Measurements from ENCODE around the gene CCR6.
"Not testable (repeated sequence)": the region's sequence is repeated elsewhere in the genome, so short reads cannot be mapped to it uniquely, and the experiment has no call there.

GRCh38 chr6:167178896-167179655, 56.2 kb downstream of the CCR6 start:
- TF ChIP-seq, protein P1, sequence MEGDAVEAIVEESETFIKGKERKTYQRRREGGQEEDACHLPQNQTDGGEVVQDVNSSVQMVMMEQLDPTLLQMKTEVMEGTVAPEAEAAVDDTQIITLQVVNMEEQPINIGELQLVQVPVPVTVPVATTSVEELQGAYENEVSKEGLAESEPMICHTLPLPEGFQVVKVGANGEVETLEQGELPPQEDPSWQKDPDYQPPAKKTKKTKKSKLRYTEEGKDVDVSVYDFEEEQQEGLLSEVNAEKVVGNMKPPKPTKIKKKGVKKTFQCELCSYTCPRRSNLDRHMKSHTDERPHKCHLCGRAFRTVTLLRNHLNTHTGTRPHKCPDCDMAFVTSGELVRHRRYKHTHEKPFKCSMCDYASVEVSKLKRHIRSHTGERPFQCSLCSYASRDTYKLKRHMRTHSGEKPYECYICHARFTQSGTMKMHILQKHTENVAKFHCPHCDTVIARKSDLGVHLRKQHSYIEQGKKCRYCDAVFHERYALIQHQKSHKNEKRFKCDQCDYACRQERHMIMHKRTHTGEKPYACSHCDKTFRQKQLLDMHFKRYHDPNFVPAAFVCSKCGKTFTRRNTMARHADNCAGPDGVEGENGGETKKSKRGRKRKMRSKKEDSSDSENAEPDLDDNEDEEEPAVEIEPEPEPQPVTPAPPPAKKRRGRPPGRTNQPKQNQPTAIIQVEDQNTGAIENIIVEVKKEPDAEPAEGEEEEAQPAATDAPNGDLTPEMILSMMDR (IDR thresholded peaks at IDR 0.05), result not testable (repeated sequence)
- TF ChIP-seq EP300, POLR2A (IDR thresholded peaks at IDR 0.05): not testable (repeated sequence)
